ENCODE measurements around the gene PIP4K2A.

Gene PIP4K2A

DNA sequence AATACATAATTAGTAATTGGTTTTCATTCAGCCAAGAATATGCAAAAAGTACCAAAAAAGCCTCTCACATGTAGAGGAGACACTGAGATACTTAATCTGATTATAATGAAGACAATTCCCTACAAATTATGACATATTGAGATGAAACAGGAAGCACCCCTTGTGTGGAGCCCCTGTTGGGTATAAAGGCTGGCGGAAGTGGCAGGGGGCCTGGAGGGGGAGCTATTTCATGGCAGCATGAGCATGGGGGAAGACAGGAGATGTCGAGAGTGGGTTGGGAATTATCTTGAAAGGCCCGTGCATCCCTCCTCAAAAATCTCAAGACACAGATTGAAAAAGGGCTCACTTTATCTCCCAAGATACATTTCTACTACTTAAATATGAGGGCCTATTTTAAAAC is 96.9 kb downstream of the PIP4K2A start:
- no peak for DNase-seq

DNA sequence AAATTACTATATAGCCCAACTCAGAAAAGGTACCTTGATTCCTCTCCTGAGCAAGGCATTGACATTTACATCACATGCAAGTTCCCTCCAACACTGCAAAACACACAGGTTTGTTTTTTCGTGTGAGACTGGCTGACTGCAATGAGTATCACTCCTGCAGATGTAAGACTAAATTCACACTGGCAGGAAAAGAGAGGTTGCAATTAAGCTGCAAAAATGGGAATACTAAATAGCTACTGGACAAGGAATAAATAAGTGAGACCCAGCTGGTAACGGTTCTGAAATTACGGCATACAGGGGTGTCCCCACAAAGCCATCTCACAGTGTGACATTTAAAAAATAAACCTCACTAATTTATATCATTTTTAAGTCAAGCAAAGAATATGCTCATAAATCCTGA is 97.3 kb downstream of the PIP4K2A start:
- no peak for DNase-seq

DNA sequence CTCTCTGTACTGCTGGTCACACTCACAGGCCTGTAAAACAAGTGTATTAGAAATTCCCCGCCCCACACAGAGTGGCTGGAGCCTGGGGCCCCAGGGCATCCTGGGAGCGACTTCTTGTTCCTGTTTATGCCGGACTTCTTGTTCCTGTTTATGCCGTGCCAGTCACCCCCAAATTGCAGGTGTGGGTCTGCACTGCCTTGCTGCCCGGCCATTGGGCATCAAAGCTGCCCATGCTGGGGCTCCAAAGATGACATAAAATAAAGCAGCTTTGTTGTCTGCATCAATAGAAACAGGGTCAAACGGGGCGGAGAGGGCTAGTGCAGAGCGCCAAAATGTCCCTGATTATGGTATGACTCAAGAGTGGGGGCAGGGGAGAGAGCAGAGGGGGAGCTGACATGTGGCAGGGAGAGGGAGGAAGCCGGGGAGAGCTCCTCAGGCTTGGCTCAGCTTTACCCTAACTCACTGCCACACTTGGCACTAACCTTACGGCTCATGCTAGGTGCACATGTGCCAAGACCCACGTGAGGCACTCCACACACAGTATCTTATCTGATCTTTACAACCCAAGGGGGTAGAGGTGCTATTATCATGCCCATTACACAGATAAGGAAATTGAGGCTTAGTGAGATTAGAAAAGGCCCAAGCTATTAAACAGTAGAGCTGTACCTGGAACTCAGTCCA is 98.4 kb downstream of the PIP4K2A start:
- DNase-seq = no peak

DNA sequence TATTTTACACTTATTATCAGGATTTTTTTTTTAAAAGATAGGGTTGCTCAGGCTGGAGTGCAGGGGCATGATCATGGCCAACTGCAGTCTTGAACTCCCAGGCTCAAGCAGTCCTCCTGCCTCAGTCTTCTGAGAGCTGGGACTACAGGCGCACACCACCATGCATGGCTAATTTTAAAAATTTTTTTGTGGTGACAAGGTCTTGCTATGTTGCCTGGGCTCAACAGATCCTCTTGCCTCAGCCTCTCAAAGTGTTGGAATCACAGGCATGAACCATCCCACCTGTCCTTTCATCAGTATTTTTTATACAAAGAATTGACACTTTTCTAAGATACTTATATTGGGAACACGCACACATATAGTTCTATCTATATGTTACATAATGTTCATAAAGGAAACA is 99.3 kb downstream of the PIP4K2A start:
- DNase-seq = no peak

DNA sequence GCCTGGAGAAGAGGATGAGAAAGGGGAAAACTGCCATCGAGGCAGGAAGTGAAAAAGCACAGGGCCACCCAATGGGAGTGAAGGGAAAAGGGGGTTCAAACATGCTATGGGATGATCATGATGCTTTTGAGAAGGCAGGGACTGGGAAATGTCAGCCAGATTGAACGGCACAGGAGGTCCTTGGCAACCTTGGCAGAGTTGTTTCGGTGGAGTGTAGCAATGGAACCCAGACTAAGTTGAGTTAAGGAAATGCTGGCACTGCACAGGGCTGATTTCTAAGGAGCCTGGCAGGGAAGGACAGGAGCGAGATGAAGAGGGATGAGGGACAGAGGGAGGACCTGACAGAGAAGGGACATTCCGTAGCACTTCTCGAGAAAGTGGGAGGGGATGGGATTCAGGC is 101.4 kb downstream of the PIP4K2A start:
- no peak for DNase-seq

DNA sequence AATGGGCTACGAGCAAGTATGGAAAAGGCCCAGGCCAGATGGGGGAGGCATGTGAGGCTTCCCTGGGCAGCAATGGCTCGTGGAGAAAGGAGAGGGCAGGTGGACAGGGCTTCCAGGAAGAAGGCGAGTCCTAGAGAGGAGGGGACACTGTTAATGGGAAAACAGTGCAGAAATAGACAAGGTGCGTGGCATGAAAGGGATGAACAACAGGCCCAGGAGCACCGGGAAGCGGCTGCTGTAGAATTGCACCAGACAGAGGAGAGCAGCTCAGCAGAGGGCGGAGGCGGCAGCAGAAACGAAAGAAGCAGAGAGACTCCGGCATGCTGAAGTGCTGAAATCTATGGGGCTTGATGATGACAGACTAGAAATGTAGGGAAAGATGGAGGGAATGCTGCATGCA is 102.1 kb downstream of the PIP4K2A start:
- no peak for DNase-seq

DNA sequence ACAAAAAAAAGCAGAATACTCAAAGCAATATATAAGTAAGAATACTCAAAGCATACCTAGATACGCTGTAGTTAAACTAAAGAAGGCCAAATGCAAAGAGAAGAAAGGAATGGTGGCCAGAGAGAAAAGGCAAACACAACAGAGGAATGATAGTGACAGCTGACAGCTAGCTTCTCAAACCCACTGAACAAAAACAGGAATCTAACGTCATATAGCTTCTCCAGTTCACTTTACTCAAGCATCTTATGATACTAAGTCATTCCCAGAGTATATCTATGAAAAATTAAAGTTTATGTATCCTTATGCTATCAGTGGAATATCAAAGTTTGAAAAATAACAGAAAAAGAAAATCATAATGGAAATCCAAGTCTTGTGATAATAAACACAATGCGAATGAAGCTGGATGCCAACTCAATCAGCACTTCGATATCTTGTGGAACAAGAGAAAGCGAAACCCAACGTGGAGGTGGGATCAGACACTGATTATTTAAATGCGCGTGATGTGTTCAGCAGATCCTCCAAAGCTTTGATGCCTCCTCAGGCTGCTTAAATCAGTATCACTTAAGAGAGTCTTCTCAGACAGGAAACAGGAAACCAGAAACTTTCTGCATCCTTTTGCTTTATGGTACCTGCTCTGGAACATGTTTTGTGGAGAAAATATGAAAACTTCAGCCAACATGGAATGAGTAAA is 102.8 kb downstream of the PIP4K2A start:
- peak in 1 of 2 donors; percentile 56 for DNase-seq

DNA sequence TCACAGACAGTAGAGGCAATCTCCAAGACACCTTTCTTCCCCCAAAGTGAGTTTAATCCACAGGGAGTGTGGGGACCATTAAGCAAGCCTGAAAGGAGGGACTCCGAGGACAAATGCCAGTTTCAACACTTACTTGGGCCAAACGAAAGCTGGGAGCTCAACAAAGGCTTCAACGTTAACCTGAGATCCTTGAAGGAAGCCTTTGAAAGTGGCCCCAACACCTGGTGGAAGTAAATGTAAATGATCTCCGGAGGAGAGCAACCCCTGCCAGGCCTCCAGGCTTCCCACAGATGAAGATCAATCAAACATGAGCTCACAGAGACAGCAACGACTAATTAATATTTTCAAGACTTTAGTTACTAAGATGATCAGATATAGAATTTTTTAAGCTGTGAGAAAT is 103.8 kb downstream of the PIP4K2A start:
- DNase-seq = no peak

DNA sequence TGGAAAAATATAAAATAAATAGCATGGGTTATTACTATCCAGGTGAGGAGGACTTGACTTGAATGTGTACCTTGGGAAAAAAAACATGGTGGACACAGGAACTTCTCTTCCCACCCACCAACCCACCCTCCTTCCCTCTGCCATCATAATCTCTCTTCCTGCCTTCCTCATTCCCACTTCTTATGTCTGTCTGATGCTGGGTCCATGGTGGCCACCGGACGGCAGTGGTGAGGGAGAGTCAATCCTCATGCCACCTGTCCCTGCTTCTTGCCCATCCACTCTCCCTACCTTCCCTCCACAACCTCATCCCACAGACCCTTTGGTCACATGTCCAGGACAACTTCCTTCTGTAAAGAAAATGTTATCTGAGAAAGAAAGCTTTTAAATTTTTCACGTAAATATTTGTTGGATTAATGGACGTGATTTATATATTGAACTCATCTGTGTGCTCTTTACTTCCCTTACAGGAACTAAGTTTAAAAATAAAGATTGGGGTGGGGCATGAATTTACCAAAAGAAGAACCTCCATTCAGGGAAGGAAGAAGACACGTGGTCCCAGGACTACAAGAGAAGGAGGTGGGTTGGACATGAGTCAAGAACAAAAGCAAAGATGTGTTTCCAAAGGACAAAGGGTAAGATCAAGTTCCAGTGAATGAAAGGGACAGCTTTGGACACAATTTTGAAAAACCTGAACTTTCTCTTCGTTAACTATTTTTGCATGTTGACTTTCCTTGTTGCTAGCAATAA is 104.5 kb downstream of the PIP4K2A start:
- DNase-seq = peak in 1 of 2 donors; percentile 26

DNA sequence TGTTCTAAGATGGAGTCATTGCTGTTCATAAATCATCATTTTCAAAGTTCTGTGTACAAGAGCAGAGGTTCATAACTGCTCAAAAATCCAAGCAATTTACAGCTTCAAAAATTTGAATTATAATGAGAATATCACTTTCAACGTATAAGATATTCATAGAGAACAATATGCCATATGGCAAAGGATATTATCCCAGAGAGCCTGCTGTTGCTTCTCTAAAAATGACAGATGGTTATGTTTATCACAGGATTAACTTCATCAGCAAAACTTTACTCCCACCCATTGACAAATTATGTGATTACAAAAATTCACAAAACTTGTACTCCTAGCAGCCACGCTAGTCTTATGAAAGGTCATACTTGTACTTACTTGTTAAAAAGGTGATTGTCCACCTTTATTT is 105.1 kb downstream of the PIP4K2A start:
- no peak for DNase-seq

DNA sequence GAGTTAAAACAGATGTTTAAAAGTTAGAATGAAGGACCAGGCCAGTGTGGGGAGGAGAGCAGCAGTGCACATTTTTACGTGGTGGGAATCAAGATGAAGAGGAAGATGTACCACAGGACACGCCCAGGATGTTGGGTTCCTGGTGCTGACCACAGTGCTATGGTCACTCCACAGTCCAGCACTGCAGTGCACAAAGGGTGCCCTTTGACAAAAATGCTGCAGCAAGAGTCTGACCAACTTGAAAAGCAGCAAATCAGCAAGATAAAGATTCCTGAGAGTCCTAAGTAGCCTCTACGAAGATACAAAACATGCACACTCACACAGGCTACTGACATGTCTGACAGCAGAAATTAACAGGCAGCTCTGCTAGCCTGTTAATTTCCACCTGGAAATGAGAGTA is 107.1 kb downstream of the PIP4K2A start:
- no peak for DNase-seq

DNA sequence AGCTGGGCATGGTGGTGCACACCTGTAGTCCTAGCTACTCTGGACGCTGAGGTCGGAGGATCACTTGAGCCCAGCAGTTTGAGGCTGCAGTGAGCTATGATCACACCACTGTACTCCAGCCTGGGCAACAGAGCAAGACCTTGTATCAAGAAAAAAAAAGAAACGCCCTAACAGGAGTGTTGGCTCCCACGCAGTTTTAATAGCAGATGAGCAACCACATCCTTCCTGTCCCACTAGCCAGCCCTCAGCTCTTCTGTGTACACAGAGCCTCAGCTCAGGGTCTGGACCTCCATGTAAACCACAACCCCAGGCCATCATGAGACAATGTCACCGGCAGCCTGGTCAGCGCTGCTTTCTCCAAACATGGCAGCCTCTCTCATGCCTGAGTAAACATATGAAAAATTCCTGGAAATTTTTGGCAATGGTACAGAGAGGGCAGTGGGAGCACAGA is 108.2 kb downstream of the PIP4K2A start:
- DNase-seq = peak in 1 of 2 donors; percentile 82

DNA sequence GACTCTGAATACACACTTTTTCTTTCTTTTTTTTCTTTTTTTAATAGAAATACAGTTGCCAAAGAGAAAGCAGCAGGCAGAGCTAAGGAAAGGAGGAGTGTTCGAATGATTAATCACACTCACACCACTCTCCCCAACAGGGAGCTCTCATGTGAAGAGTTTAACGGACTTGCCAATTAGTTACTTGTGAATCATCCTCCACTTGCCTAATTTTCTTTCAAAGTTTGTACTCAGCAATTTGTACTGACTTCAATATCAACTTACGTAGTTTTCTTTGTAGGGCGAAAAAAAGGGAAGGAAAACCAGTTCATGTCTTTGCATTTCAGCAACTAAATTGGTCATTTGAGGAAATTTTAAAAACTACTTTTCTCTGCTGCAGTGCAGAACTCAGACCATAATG is 109.2 kb downstream of the PIP4K2A start:
- DNase-seq = peak in 1 of 2 donors; percentile 86

DNA sequence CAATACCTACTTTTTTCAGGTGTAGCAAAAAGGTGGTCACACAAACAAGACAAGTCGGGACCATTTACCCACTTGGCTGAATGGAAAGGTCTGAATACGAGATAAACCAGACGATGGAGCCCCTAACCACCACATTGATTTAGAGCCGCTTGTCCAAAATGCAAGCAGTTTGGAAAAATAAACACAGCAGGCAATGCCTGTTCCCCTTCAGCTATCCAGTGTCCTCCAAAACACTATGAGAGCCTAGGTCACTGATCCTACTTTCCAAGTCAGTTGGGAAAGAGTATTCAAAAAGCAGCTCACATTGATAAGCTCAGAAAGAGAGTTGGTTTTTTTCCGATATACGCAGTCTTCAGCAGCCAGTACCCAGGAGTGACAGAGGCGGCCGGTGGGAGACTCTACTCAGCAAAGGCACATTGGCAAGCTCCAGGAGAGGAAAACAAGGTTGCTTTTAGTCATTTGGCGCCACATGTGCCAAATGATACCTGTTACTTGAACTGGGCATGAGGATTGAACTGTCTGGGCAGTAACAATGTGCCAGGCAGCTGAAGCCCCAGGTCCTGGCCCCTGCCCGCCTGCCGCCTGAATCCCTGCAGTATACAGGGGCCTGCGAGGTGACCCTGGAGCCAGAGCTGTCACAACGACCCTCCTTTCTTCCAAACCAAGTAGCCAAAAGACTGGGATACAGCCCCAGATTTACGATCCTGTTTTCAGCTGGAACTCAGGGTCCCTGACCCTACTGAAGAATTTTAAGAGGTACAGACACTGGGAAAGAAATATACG is 109.8 kb downstream of the PIP4K2A start:
- DNase-seq = no peak

DNA sequence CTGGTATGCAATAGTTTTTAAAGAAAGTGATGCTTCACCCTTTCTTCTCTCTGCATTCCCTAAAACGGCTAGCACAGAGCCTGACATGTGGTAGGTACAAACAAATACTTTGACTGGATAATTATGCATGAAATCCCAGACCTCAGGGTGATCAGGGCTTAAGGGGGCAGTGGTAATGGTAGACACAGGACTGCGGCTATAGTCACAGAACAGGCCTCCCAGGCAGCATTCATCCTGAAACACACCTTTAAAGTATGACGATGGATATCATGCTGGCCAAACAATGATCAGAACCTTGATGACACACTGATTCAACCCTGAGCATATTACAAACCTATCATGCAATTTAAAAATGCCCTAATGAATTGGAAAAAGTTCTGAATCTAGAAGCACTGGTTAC is 110.8 kb downstream of the PIP4K2A start:
- no peak for DNase-seq

DNA sequence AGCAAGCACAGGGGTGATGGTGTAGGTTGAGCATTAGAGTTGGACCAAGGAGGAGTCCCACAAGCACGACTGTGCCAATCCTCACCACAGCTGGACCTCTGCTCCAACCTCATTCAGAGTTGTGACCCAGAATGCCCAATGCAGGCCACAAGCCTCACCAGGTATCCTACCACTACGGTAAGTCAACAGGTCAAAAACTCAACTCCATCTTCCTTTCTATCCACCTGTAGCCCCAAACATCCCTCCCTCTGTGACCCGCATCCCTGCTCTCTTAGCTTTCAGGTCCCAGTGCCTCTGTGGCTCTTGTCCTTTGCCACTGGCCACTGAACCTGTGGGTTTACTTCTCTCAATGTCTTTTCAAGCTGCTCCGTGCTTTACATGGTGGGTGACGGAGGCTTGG is 112.8 kb downstream of the PIP4K2A start:
- DNase-seq = no peak

DNA sequence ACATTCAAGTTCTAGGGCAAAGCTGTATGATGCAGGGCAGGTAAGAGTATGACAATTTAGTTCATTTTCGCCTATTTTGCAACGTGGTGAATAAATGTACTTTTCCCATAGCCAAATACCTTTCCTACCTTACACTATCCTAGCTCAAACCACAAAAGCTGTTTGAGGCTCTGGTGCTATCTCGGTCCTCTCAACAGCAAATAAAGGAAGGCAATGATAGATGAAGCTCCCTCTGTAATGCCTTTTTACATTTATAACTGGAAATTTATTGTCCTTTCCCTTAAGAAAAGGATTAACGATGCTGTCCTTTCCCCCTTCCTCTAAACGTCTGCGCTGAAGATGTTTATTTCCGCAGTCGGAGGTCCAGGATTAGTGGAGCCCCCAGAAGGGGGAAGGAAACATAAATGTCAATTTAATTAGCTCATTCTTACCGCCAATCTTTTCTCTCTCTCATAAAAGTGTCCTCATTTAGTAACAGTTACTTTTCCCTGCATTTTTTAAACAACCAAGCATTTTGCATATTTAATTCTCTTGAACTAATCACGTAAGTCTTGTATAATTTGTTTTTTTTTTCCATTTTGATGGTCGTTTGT is 114.6 kb downstream of the PIP4K2A start:
- no peak for DNase-seq

DNA sequence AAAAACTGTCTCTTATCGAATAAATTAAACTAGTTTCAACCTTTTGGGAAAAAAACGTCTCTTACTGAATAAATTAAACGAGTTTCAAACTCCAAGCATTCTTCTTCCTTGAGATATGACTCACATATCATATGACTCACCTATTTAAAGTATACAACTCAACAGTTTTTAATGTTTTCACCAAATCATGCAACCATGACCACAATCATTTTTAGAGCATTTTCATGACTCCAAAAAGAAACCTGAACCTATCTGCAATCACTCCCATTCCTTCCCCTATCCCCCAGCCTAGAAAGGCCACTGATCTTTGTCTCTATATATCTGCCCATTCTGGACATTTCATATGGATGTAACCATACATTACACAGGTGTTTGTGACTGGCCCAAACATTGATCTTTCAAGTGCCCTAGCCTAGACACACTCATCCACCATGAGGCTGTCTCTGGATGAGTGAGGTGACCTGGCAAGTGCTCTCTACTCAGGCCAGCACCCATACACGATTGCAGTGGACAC is 115.3 kb downstream of the PIP4K2A start:
- peak in 1 of 2 donors; percentile 29 for DNase-seq

DNA sequence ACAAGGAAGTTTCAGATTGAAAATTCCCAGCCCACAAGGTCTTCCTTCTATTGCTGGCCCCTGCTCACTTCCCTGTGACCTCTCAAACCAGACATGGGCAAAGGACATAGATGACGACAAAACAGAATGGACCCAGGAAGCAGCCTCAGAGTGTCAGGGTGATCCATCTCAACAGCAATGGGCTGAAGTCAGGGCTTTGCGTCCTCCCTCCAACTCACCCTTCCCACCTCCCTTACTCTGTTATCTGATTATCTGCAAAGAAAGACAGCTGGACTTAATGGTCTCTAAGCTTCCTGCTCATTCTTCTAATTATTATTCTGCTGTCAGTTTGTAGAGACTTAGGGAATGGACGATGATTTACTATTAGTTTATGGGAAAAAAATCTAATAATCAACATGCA is 115.9 kb downstream of the PIP4K2A start:
- DNase-seq = no peak

DNA sequence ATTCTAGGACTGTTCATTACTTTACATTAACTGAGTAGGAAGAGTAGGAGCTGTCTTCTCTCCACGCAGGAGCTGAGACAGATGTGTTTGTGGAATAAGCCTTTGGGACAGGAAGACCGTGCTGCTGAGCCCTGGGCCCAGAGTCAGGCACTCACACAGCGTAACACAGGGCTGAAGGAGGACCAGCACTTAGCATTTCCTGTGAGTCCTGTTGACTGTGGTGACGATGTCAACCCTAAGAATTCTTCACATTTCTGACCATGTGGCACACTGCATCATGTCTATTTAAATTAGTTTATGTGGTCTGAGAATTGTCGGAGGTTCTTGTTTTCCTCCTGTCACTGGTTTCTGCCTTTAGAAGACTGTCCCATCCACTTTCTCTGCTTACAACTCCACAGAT is 117.2 kb downstream of the PIP4K2A start:
- no peak for DNase-seq

DNA sequence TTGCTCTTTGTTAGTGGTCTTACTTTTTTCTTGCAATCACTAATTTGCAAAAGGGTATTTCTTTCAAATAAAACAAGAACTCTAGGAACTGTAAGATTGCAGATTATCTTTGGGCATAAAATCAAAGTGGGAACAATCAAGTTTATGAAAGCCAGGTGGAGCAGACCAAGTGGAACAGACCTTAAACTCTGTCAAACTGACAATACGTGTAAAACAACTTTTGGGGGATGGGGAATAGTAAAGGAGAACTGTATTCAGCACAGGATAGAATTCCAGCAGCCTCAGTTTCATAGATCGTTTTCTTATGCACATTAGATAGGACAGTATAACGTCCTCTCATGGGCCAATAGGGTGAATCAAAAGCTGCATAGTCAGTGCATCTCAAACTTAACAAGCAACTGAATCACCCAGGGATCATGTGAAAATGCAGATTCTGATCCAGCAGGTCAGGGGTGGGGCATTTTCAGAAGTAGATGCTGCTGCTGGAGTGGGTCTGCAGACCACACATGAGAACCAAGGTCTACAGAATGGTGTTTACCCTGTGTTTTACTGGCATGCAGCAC is 120.7 kb downstream of the PIP4K2A start:
- no peak for DNase-seq

DNA sequence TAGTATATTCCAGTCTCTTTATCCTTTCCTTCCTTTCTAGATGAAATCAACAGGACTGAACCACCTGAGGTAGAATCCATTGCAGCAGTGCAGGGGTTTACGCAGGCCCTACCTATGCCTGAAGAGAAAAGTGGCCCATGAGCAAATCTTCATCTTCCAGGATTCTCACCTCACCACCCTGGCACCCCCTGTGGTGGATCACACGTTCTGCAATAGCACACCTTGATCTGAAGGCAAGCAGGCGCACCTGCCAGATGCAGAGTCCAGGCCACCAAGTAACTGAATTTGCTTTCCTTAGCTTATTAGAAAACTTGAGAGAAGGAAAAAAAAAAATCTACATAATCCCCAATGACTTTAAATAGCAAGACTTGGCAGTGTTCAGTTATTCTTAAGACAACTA is 121.4 kb downstream of the PIP4K2A start:
- no peak for DNase-seq

Data from bone marrow (tissue), 2 donors.